ENCODE results near the gene EFEMP2. TPM values are rescaled to one million over a fixed set of nuclear protein-coding genes. Genes with fewer than 3 reads are reported as not detected.
A peak's percentile ranks its signal among the peaks of the same experiment; 100 is the strongest.

Gene EFEMP2
- total RNA-seq, 5 donors from 2014 or later (not counting 1 experiment from before 2014, with no cell fraction given): 7.0 to 14.1 (median 10.2) TPM

DNA sequence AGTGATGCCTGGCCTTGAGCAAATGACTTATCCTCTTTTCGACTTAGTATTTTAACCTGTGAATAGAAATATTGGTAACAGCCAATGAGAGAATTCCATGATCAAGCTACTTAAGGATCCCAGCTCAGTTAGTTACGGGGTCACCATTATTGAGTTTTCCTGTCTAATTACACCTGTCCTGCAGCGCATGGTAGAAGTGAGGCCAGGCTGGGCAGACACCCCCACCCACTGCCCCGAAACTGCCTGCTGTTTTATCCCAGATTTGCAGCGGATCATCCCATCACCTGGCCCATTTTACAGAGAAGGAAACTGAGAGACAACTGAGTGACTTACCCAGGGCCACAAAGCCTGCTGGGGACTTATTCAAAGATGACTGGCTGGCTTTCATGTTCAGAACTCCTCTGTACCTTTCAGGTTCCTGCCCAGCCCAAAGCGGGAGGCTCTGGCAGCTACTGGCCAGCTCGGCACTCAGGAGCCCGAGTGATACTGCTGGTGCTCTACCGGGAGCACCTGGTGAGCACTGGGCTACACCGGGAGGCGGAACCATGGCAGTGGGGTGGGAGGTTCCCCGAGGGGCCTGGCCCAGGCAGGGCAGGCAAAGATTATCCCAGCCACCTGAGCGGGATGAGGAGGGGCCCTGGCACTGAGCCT, 10.9 kb downstream of the EFEMP2 start:
- peaks cover 22 to 49% of the 10 kb centered on the region in 2 donors for H3K36me3 ChIP-seq (ENCODE audit: control insufficient read depth in 2 of 2, extremely low read depth in 1 of 2, insufficient read depth in 1 of 2, low read length in 1 of 2)
- no peaks in the 10 kb centered on the region for H3K27me3 Mint-ChIP-seq

GRCh38 chr11:65861165-65861505, 11.5 kb downstream of the EFEMP2 start:
- Mint-ChIP-seq H3K9me3 (no peaks in the 10 kb centered on the region), H3K27me3 (no peaks in the 10 kb centered on the region)

More for the DNA sequence above, 10.9 kb downstream of the EFEMP2 start:
- peaks cover 31 to 38% (median 35%) of the 10 kb centered on the region in 3 donors for H3K4me1 Mint-ChIP-seq
- peaks cover 18% of the 10 kb centered on the region for H3K36me3 Mint-ChIP-seq
- 85% methylated on average over 8 of the region's 13 CpGs for WGBS (ENCODE audit: insufficient coverage)
- Histone ChIP-seq H3K4me3 (ENCODE audit: control insufficient read depth in 1 of 2, extremely low read depth in 1 of 2, low read length in 1 of 2) (peak overlapping the region; percentile 90 to 93), H3K9me3 (no peaks in the 10 kb centered on the region), H3K27ac (ENCODE audit: low read length) (peak overlapping the region; percentile 83), H3K27me3 (replicated peaks in 1 of 2; ENCODE audit: control insufficient read depth in 2 of 2, extremely low read depth in 1 of 2, insufficient read depth in 2 of 2, low read length in 1 of 2) (no peaks in the 10 kb centered on the region), H3K4me1 (ENCODE audit: control insufficient read depth in 1 of 2, extremely low read depth in 1 of 2, insufficient read depth in 2 of 2, low read length in 2 of 2) (peaks cover 11 to 53% of the 10 kb centered on the region in 2 experiments)
- no peak for ATAC-seq (replicated peaks in 1 of 4)
- ChIA-PET POLR2A (interaction anchor here in 1 of 2 donors (0.5 to 0.6 kb wide), 2 partner anchors 29 to 363 kb away, joined by 3 read pairs; partner anchors contain the start of genes CCDC85B and MALAT1), CTCF (interaction anchor here in 1 of 2 donors (3.6 kb wide), 1 partner anchor 26 kb away, joined by 167 read pairs; the partner anchor contains the start of genes CCDC85B and FIBP)
- H3K27ac Mint-ChIP-seq: peak overlapping the region in 1 of 2 donors; percentile 86
- H3K9me3 Mint-ChIP-seq: no peaks in the 10 kb centered on the region
- peak overlapping the region; percentile 92 to 97 (median 97) for H3K4me3 Mint-ChIP-seq
- no peak for DNase-seq

DNA sequence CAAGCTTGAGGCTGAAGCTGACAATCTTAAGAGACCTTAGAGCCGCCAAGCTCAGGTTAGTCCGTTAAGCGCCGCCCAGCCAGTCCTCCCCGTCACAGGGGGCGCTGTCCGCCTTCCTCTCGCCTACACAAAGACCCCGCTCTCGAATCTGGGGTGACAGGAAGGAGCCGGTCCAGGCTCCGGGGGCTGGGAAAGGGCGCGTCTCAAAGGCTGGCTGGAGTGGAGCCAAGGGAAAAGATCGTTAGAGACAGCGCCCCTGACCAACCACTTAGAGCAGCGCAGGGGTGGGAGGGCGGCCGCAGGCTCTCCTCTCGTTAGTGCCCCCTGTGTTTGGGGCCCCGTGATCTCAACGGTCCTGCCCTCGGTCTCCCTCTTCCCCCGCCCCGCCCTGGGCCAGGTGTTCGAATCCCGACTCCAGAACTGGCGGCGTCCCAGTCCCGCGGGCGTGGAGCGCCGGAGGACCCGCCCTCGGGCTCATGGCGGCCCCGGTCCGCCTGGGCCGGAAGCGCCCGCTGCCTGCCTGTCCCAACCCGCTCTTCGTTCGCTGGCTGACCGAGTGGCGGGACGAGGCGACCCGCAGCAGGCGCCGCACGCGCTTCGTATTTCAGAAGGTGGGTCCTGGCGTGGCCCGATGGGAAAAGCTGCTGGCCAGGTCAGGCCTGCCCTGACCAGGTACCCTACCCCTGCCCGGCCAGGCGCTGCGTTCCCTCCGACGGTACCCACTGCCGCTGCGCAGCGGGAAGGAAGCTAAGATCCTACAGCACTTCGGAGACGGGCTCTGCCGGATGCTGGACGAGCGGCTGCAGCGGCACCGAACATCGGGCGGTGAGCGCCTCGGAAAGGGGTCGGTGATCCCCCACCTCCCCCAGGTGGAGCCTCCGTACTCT, 12.1 kb downstream of the EFEMP2 start, which contains the start of gene MUS81:
Gene MUS81, plus strand, starts transcription at position 156 of the 887 bp plus-strand sequence. Its CDS starts 321 bp downstream, at position 477.
- H3K4me3 Mint-ChIP-seq: peak within 1 kb of the TSS; percentile 92 to 97 (median 97)
- POLR2A ChIA-PET: interaction anchor here (0.6 to 2.6 kb wide), 4 partner anchors 12 to 245 kb away, joined by 4 to 20 read pairs (median 6); partner anchors contain the start of genes CCDC85B (in 1 of the 2), FIBP (in 1 of the 2) and PCNX3 (in 1 of the 2)
- no peaks in the 10 kb centered on the region for H3K27me3 Mint-ChIP-seq
- Histone ChIP-seq H3K27me3 (replicated peaks in 1 of 2; ENCODE audit: control insufficient read depth in 2 of 2, extremely low read depth in 1 of 2, insufficient read depth in 2 of 2, low read length in 1 of 2) (no peaks in the 10 kb centered on the region), H3K36me3 (ENCODE audit: control insufficient read depth in 2 of 2, extremely low read depth in 1 of 2, insufficient read depth in 1 of 2, low read length in 1 of 2) (peaks cover 17 to 50% of the 10 kb centered on the region in 2 donors), H3K4me1 (ENCODE audit: control insufficient read depth in 1 of 2, extremely low read depth in 1 of 2, insufficient read depth in 2 of 2, low read length in 2 of 2) (peaks cover 21 to 65% of the 10 kb centered on the region in 2 experiments), H3K27ac (ENCODE audit: low read length) (peak within 1 kb of the TSS; percentile 83), H3K9me3 (no peaks in the 10 kb centered on the region), H3K4me3 (ENCODE audit: control insufficient read depth in 1 of 2, extremely low read depth in 1 of 2, low read length in 1 of 2) (peak within 1 kb of the TSS; percentile 90 to 93)
- WGBS (ENCODE audit: insufficient coverage): under 1% methylated on average over 77 of the region's 78 CpGs
- peak within 1 kb of the TSS; percentile 95 to 97 for H3K27ac Mint-ChIP-seq
- ATAC-seq (replicated peaks in 1 of 4): peak; percentile 43 to 46 (median 44)
- CTCF ChIA-PET: interaction anchor here (0.5 to 3.6 kb wide), 26 partner anchors 8 to 527 kb away, joined by 3 to 167 read pairs (median 5); partner anchors contain the start of genes AP5B1 (in 1 of the 2), BANF1 (in 1 of the 2), CCDC85B (in 1 of the 2) and DPF2 (in 1 of the 2)
- H3K36me3 Mint-ChIP-seq: peaks cover 29% of the 10 kb centered on the region
- DNase-seq: peak; percentile 90 to 98 (median 95)
- peaks cover 41 to 49% (median 46%) of the 10 kb centered on the region in 3 donors for H3K4me1 Mint-ChIP-seq
- H3K9me3 Mint-ChIP-seq: no peaks in the 10 kb centered on the region

More at GRCh38 chr11:65861165-65861505, 11.5 kb downstream of the EFEMP2 start:
- Mint-ChIP-seq H3K36me3 (peaks cover 23% of the 10 kb centered on the region), H3K27ac (peak overlapping the region; percentile 86 to 93), H3K4me1 (peaks cover 37 to 43% (median 40%) of the 10 kb centered on the region in 3 donors), H3K4me3 (peak overlapping the region; percentile 92 to 97 (median 97))
- CTCF ChIA-PET: interaction anchor here in 1 of 2 donors (2.0 to 3.6 kb wide), 2 partner anchors 12 to 26 kb away, joined by 8 to 167 read pairs; partner anchors contain the start of genes CCDC85B and FIBP
- H3K27ac ChIP-seq (ENCODE audit: low read length): peak overlapping the region; percentile 83
- no peaks in the 10 kb centered on the region for H3K9me3 ChIP-seq
- ATAC-seq (replicated peaks in 1 of 4) (no peak), DNase-seq (no peak)
- no peaks in the 10 kb centered on the region for H3K27me3 ChIP-seq (replicated peaks in 1 of 2; ENCODE audit: control insufficient read depth in 2 of 2, extremely low read depth in 1 of 2, insufficient read depth in 2 of 2, low read length in 1 of 2)
- POLR2A ChIA-PET: interaction anchor here in 1 of 2 donors (0.6 kb wide), 1 partner anchor 11 kb away, joined by 4 read pairs; no protein-coding TSS in a partner anchor
- peaks cover 15 to 59% of the 10 kb centered on the region in 2 experiments for H3K4me1 ChIP-seq (ENCODE audit: control insufficient read depth in 1 of 2, extremely low read depth in 1 of 2, insufficient read depth in 2 of 2, low read length in 2 of 2)
- 16% methylated on average over 10 of the region's 14 CpGs for WGBS (ENCODE audit: insufficient coverage)
- H3K4me3 ChIP-seq (ENCODE audit: control insufficient read depth in 1 of 2, extremely low read depth in 1 of 2, low read length in 1 of 2): peak overlapping the region; percentile 90 to 93
- H3K36me3 ChIP-seq (ENCODE audit: control insufficient read depth in 2 of 2, extremely low read depth in 1 of 2, insufficient read depth in 1 of 2, low read length in 1 of 2): peaks cover 22 to 49% of the 10 kb centered on the region in 2 donors

DNA sequence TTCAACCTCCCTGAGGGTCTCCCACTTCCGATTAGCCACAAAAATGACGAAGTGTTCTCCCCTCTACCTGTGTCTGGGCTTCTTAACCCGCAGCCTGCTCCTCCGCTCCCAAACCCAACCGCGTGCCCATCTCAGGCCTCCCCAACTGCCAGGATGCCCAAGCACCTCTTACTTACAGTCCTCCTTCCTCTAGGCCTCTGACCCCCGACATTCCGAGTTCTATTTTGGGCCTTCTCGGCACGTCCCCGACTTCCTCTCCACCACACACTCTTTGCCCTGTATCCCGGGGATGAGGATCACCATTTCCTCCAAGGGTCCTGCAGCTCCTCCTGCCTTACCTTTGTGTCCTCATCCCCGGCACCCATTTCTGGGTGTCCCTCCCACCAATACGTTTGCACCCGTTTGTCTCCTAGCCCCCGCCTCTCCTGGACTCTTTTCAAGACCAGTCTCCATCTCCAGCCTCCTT, 12.8 kb downstream of the EFEMP2 start:
- H3K27me3 Mint-ChIP-seq: no peaks in the 10 kb centered on the region
- CTCF ChIA-PET: interaction anchor here (0.5 to 3.6 kb wide), 29 partner anchors 9 to 526 kb away, joined by 3 to 167 read pairs (median 5); partner anchors contain the start of genes AP5B1 (in 1 of the 2), BANF1 (in 1 of the 2), C11orf68 (in 1 of the 2) and CCDC85B (in 1 of the 2)
- ATAC-seq (replicated peaks in 1 of 4): peak in 2 of 4 experiments; percentile 0 to 4
- Histone ChIP-seq H3K9me3 (no peaks in the 10 kb centered on the region), H3K27ac (ENCODE audit: low read length) (peak overlapping the region; percentile 83), H3K36me3 (ENCODE audit: control insufficient read depth in 2 of 2, extremely low read depth in 1 of 2, insufficient read depth in 1 of 2, low read length in 1 of 2) (peaks cover 17 to 50% of the 10 kb centered on the region in 2 donors), H3K4me1 (ENCODE audit: control insufficient read depth in 1 of 2, extremely low read depth in 1 of 2, insufficient read depth in 2 of 2, low read length in 2 of 2) (peaks cover 22 to 72% of the 10 kb centered on the region in 2 experiments), H3K27me3 (replicated peaks in 1 of 2; ENCODE audit: control insufficient read depth in 2 of 2, extremely low read depth in 1 of 2, insufficient read depth in 2 of 2, low read length in 1 of 2) (no peaks in the 10 kb centered on the region), H3K4me3 (ENCODE audit: control insufficient read depth in 1 of 2, extremely low read depth in 1 of 2, low read length in 1 of 2) (peak overlapping the region; percentile 90 to 93)
- peak in 7 of 35 experiments; percentile 14 to 48 (median 16) for DNase-seq
- peak overlapping the region; percentile 92 to 97 (median 97) for H3K4me3 Mint-ChIP-seq
- peaks cover 29% of the 10 kb centered on the region for H3K36me3 Mint-ChIP-seq
- 0% methylated on average over 16 of the region's 16 CpGs for WGBS (ENCODE audit: insufficient coverage)
- H3K4me1 Mint-ChIP-seq: peaks cover 43 to 53% (median 50%) of the 10 kb centered on the region in 3 donors
- POLR2A ChIA-PET: interaction anchor here (0.6 to 2.6 kb wide), 5 partner anchors 10 to 359 kb away, joined by 3 to 20 read pairs (median 6); partner anchors contain the start of genes CCDC85B (in 1 of the 2), FIBP (in 1 of the 2) and PCNX3 (in 1 of the 2)
- peak overlapping the region; percentile 95 to 97 for H3K27ac Mint-ChIP-seq
- no peaks in the 10 kb centered on the region for H3K9me3 Mint-ChIP-seq

DNA sequence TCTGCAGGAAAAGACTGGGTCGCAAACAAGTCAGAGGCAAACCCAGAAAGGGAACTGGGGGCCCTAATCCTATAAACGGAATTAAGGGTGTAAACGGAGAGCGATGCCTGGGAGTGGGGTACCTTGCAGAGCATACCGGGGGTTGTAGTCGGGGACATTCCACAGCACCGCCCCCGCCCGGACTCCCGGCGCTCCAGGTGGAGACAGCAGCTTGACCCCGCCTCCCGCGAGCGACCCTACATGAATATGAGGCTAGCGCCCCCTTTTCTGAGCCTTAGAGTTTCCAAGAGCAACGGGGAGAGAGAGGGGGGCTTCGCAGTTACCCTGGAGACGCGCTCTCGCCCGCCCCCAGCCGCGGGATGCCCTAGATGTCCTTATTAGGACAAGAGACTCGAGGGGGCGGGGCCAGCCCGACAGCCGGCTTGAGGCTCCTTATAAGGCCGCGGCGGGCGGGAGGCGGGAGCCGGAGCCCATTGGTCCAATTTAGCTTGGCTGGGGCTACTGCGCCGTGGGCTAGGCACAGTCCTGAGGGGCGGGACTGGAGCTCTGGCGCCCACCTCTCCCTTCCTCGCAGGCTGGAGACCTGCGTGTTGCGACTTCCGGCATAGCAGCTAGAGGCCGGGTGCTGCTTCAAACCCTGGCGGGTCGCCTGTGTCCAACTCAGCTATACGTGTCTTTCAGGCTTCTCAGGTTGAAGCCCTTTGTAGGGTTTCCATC, 13.3 kb downstream of the EFEMP2 start:
- H3K9me3 ChIP-seq: no peaks in the 10 kb centered on the region
- no peaks in the 10 kb centered on the region for H3K27me3 ChIP-seq (replicated peaks in 1 of 2; ENCODE audit: control insufficient read depth in 2 of 2, extremely low read depth in 1 of 2, insufficient read depth in 2 of 2, low read length in 1 of 2)
- H3K27ac ChIP-seq (ENCODE audit: low read length): peak overlapping the region; percentile 83
- ChIA-PET CTCF (interaction anchor here (0.5 to 3.6 kb wide), 27 partner anchors 9 to 526 kb away, joined by 3 to 167 read pairs (median 5); partner anchors contain the start of genes AP5B1 (in 1 of the 2), BANF1 (in 1 of the 2), C11orf68 (in 1 of the 2) and CCDC85B (in 1 of the 2)), POLR2A (interaction anchor here (0.6 to 2.6 kb wide), 5 partner anchors 10 to 359 kb away, joined by 3 to 20 read pairs (median 6); partner anchors contain the start of genes CCDC85B (in 1 of the 2) and PCNX3 (in 1 of the 2))
- peak overlapping the region; percentile 95 to 97 for H3K27ac Mint-ChIP-seq
- peaks cover 49 to 58% (median 56%) of the 10 kb centered on the region in 3 donors for H3K4me1 Mint-ChIP-seq
- H3K36me3 ChIP-seq (ENCODE audit: control insufficient read depth in 2 of 2, extremely low read depth in 1 of 2, insufficient read depth in 1 of 2, low read length in 1 of 2): peaks cover 19 to 50% of the 10 kb centered on the region in 2 donors
- peak overlapping the region; percentile 92 to 97 (median 97) for H3K4me3 Mint-ChIP-seq
- ATAC-seq (replicated peaks in 1 of 4) (peak; percentile 59 to 64 (median 62)), DNase-seq (peak; percentile 89 to 98 (median 95))
- peaks cover 22 to 78% of the 10 kb centered on the region in 2 experiments for H3K4me1 ChIP-seq (ENCODE audit: control insufficient read depth in 1 of 2, extremely low read depth in 1 of 2, insufficient read depth in 2 of 2, low read length in 2 of 2)
- WGBS (ENCODE audit: insufficient coverage): under 1% methylated on average over 45 of the region's 46 CpGs
- H3K4me3 ChIP-seq (ENCODE audit: control insufficient read depth in 1 of 2, extremely low read depth in 1 of 2, low read length in 1 of 2): peak overlapping the region; percentile 90 to 93
- H3K27me3 Mint-ChIP-seq: no peaks in the 10 kb centered on the region
- peaks cover 35% of the 10 kb centered on the region for H3K36me3 Mint-ChIP-seq
- H3K9me3 Mint-ChIP-seq: no peaks in the 10 kb centered on the region
